RPMI7951 (cell line): Measurements from ENCODE around the gene SYNE4. TPM values are rescaled to one million over a fixed set of nuclear protein-coding genes. Genes with fewer than 3 reads are reported as not detected.

Source experiments
- DNase-seq: peaks from one replicate; pipeline ENCODE4 v3.0.0-alpha.2; 2012; ENCODE audit warnings: low read depth
- total RNA-seq: library from RNA; depleted of rRNA; stranded (reverse); fragments of >200 nt; shearing (Covaris generic); gene quantifications from 2 replicates; pipeline ENCODE4 v1.2.3, GENCODE V29; 2014

The SYNE4 gene
- total RNA-seq, 1 experiment from 2014 or later, result not detected

GRCh38 chr19:36026091-36026876 lies 17.7 kb upstream of the SYNE4 start:
- DNase-seq, result no peak

DNA sequence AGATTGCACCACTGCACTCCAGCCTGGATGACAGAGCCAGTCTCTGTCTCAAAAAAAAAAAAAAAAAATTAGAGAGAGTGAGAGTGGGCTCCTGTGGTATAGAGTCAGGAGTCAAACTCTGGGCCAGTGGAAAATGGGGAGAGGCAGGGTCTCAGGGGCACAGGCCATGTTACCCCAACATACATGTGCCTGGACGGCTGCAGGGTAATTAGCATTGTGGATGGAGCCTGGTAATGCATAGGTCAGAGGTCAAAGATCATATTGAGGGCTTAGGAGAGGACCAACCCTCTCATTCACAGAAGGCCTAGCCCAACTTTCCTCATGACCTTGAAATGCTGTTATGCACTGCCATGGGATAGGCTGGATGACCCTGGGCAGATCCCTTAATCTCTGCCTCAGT lies 16.9 kb upstream of the SYNE4 start:
- DNase-seq, result no peak

DNA sequence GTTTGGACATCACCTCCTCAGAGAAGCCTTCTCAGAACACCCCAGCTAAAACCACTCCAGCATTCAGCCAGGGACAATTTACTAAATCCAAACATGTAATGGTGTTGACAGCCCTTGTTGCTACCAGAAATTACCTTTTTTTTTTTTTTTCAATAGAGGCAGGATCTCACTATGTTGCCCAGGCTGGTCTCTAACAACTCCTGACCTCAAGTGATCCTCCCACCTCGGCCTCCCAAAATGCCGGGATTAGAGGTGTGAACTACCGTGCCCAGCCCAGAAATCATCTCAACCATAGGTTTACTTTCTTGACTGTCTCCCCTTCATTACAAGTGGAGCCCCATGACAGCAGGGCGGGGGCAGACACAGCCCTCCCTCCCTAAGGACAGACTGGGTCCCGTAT lies 14.8 kb upstream of the SYNE4 start:
- no peak for DNase-seq

DNA sequence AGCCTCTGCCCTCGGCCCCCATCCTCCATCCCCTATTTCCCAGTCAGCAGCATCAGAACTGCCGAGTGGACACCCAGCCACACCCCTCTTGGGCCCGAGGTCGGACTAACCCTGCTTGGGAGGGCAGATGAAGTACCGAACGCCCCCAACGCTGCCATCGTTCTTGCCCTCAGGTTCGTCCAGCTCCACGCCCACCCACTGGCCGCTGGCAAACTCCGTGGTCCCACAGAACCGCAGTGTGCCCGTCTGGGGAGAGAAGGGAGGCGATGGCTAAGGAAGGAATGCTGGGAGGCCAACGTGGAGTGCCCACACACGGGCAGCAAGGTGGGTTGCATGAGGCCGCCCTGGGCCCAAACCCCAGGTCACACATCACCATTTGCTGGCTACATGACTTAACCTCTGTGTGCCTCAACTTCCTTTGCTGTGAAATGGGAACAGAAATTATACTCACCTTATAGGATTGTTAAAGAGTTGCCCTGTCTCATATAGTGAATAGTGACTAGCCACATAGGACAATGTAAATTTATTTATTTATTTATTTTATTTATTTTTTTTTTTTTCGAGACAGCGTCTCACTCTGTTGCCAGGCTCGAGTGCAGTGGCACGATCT lies 10.6 kb upstream of the SYNE4 start:
- DNase-seq, result no peak

GRCh38 chr19:36014012-36014924 lies 5.7 kb upstream of the SYNE4 start, which contains the start of gene ALKBH6:
Gene ALKBH6, minus strand, starts transcription at chr19:36014213. Its CDS starts 816 bp downstream, at chr19:36013397.
- DNase-seq, result peak; percentile 99

GRCh38 chr19:36013280-36014011 lies 4.8 kb upstream of the SYNE4 start:
- DNase-seq, result no peak

DNA sequence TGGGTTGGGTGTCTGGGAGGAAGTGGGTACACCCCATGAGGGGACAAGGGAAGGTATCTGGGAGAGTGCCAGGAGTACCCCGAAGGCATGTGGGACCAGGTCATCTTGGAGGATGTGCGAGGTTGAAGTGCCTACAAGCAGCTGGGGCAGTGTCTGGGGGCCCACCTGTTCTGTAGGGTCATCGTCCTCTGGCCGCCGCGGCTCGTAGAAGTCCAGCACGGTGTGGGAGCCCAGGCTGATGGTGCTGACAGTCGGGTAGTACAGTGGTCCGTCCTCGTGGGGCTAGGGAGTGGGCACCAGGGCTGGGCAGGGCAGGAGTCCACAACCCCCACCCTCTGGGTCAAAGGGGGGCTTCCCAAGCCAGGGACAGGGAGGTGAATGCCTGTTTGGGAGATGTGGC lies 1.8 kb upstream of the SYNE4 start:
- DNase-seq, result no peak

- no peak for DNase-seq
Observed at GRCh38 chr19:36009633-36010379, 1.2 kb upstream of the SYNE4 start.

DNA sequence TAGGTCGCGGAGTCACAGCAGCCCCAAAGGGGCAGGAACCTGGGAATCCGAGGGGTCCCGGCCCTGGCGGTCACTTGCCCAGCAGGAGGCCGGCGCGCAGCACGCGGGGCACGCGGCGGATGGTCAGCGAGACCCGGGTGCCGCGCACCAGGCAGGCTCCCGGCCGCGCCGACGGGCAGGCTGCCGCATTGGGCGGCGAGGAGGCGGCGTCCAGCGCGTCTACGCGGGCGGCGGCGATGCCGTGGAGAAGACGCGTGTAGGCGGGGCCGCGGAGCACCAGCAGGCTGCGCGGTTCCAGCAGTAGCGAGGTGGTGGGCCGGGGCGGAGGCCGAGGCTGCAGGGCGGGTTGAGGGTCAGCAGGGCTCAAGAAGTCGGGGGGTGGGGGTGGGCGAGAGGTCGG lies 607 bp upstream of the SYNE4 start:
- DNase-seq, result peak; percentile 67

DNA sequence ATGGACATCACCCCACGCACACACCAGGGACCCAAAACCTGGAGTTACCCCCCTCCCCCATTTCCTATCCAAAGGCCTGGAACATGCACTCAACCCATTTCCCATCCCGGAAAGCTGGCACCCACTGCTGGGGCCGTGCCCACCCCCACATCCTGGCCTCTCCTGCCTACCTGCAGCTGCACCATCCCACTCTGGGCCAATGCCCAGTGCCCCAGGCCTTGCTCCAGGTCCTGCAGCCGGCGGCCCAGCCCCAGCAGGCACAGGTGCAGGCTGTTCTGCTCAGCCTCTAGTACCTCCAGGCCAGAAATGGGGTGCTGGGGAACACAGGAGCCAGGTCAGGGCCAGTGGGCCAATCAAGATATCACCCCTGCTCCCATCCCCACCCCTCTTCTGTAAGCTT lies 1.7 kb downstream of the SYNE4 start:
- DNase-seq, result no peak

DNA sequence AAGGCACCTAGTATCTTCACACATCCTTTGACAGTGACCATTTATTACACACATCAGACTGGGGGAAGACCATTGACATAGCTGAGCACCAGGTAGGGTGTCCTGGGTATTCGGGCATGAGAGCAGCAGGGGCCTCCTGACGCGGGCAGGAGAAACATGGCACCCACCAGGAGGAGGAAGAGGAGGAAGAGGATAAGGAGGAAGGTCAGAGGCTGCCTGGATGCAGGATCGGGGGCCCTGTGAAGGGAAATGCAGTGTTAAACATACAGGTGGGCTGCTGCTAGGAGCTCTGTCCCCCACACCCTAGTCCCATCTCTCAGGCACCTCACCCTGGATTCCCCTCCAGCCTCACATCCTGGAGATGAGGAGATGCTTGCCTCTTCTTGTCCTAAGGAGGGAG lies 5.3 kb downstream of the SYNE4 start:
- no peak for DNase-seq

DNA sequence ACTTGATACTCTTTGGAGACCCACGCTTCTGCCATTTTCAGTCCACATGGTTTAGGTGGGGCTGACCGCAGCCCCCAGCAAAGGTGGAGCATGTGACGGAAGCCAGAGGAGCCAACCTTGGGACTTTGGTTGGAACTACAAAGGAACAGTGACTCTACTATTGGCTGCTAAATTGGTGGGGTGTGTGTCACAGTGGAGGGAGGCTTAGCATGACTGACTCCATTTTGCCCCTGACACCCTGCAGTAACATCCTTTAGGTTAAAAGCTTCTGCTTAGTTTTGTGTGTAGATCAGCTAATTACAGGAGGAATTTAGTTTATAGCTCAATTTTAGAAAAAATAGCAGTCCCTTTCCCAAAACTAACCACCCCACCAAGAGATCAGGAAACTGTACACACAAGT lies 7.0 kb downstream of the SYNE4 start:
- DNase-seq, result no peak

GRCh38 chr19:35996777-35997176 lies 11.8 kb downstream of the SYNE4 start:
- no peak for DNase-seq

- DNase-seq, result peak; percentile 94
Observed at GRCh38 chr19:35995048-35995993, 13.3 kb downstream of the SYNE4 start, which contains the start of gene SDHAF1. Gene SDHAF1, plus strand, starts transcription at chr19:35995188. Its CDS starts 87 bp downstream, at chr19:35995275.

DNA sequence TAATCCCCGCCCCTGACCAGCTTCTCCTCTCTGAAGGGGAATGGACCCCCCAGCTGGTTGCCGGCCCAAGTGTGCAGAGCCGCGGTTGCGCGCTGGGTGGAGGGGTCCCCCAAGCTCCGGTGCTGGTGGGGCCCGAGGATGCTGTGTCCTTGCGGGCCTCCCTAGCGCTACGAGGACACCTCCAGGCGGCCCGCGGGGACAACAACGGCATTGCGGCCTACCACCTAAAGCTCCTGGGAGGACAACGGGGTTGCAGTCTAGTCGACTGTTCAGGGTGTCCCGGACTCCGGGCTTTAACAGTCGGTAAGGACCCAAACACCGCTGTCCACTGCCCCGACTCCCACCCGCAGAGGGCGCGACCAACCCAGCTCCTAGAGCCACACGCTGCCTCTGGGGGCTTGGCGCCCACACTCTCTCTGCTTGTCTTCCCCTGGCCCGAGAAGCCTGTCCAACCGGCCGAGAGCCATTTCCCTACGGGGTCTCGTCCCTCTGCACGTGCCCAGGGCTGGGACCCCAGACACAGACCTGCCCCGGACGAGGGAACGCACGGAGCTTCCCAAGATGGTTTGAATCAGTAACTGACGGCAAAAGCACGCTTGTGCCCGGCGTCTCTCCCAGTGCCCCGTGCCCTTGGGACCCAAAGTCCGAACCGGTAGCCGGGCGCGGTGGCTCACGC lies 14.6 kb downstream of the SYNE4 start:
- peak; percentile 37 for DNase-seq

- no peak for DNase-seq
Observed at GRCh38 chr19:35992907-35993765, 15.5 kb downstream of the SYNE4 start.

GRCh38 chr19:35991731-35992450 lies 16.7 kb downstream of the SYNE4 start:
- DNase-seq, result peak; percentile 65
